SK-N-SH (cell line): ENCODE data around the gene TM4SF4. TPM values are rescaled to one million over a fixed set of nuclear protein-coding genes. Genes with fewer than 3 reads are reported as not detected.
A peak's percentile ranks its signal among the peaks of the same experiment; 100 is the strongest.

Experiments used
- CTCF ChIA-PET: fragments of 300-600, 350-600 bp; formaldehyde crosslinking; extraction: SDS; loops from one replicate; lab custom pipeline; 2021; lab: Yijun Ruan, JAX
- POLR2A ChIA-PET: fragments of 350-600 bp; sonication (Branson Sonifier 250); formaldehyde crosslinking; extraction: SDS; loops from one replicate; lab custom pipeline; 2020; ENCODE audit warnings: antibody characterized with exemption, inconsistent platforms; lab: Yijun Ruan, JAX
- DNase-seq: peaks from one replicate; pipeline ENCODE4 v3.0.0; 2012
- H2AFZ ChIP-seq: fragments of 200-600 bp; sonication (generic); 2 replicates; pipeline ENCODE4 v1.8.1; 2016; ENCODE audit warnings: antibody characterized with exemption, mild to moderate bottlenecking, low read depth
- H3F3A ChIP-seq: fragments of 200-600 bp; sonication (generic); replicated peaks from 2 replicates; pipeline ENCODE3; 2016; ENCODE audit warnings: antibody characterized with exemption, mild to moderate bottlenecking; ENCODE audit not compliant: insufficient read depth
- H3K27ac ChIP-seq, 2 experiments: fragments of 200-500 bp in 1 of 2; fragments of 200-600 bp in 1 of 2; sonication (Bioruptor generic) in 1 of 2; sonication (generic), shearing (Covaris generic) in 1 of 2; 2 replicates each; pipeline versions ENCODE4 v1.5.1 to v1.6.1; 2014 to 2016; ENCODE audit warnings: low read depth in 2 of 2, inconsistent platforms in 1 of 2, low read length in 1 of 2, mild to moderate bottlenecking in 1 of 2, mixed read lengths in 1 of 2
- H3K27me3 ChIP-seq: fragments of 200-600 bp; sonication (generic), shearing (Covaris generic); 2 replicates; pipeline ENCODE4 v1.6.1; 2016; ENCODE audit warnings: mixed run types; ENCODE audit not compliant: insufficient read depth
- H3K36me3 ChIP-seq, 2 experiments: fragments of 200-500 bp in 1 of 2; fragments of 200-600 bp in 1 of 2; sonication (Bioruptor generic) in 1 of 2; sonication (generic) in 1 of 2; replicated peaks in 1 of 2; 2 replicates each; pipeline versions ENCODE3 to v1.5.1; 2014 to 2016; ENCODE audit warnings: low read length in 1 of 2, mild to moderate bottlenecking in 1 of 2; ENCODE audit not compliant: insufficient read depth in 2 of 2, control insufficient read depth in 1 of 2
- H3K4me1 ChIP-seq, 2 experiments: fragments of 200-500 bp in 1 of 2; fragments of 200-600 bp in 1 of 2; sonication (Bioruptor generic) in 1 of 2; sonication (generic), shearing (Covaris generic) in 1 of 2; 2 replicates each; pipeline versions ENCODE4 v1.5.1 to v1.6.1; 2014 to 2016; ENCODE audit warnings: low read depth in 1 of 2, low read length in 1 of 2, mixed run types in 1 of 2; ENCODE audit not compliant: insufficient read depth in 2 of 2, control insufficient read depth in 1 of 2
- H3K4me2 ChIP-seq: fragments of 200-600 bp; sonication (generic), shearing (Covaris generic); 2 replicates; pipeline ENCODE4 v1.6.1; 2017; ENCODE audit warnings: mixed run types
- H3K4me3 ChIP-seq, 2 experiments: fragments of 200-500 bp in 1 of 2; fragments of 200-600 bp in 1 of 2; sonication (Bioruptor generic) in 1 of 2; sonication (generic), shearing (Covaris generic) in 1 of 2; 2 replicates each; pipeline versions ENCODE4 v1.5.1 to v1.8.1; 2014 to 2016; ENCODE audit warnings: low read depth in 2 of 2, inconsistent platforms in 1 of 2, low read length in 1 of 2, mild to moderate bottlenecking in 1 of 2, mixed read lengths in 1 of 2, moderate library complexity in 1 of 2
- H3K79me2 ChIP-seq: fragments of 200-600 bp; sonication (generic); 2 replicates; pipeline ENCODE4 v1.8.1; 2017; ENCODE audit warnings: mild to moderate bottlenecking; ENCODE audit not compliant: insufficient read depth
- H3K9ac ChIP-seq: fragments of 200-600 bp; sonication (generic); 2 replicates; pipeline ENCODE4 v1.6.1; 2017; ENCODE audit warnings: mixed run types
- H3K9me2 ChIP-seq: fragments of 200-600 bp; sonication (generic); 2 replicates; pipeline ENCODE4 v1.6.1; 2017; ENCODE audit warnings: mixed run types
- H3K9me3 ChIP-seq: fragments of 200-600 bp; sonication (generic); 2 replicates; pipeline ENCODE4 v1.6.1; 2017; ENCODE audit warnings: mixed run types, mild to moderate bottlenecking, moderate library complexity
- H4K20me1 ChIP-seq: fragments of 200-600 bp; sonication (generic); 2 replicates; pipeline ENCODE4 v1.6.1; 2017; ENCODE audit warnings: mild to moderate bottlenecking, mixed run types; ENCODE audit not compliant: insufficient read depth
- ELF1 ChIP-seq: IDR thresholded peaks from 2 replicates; pipeline ENCODE4 v1.4.0; 2012
- EP300 ChIP-seq, 2 experiments: IDR thresholded peaks; 2 replicates each; pipeline versions ENCODE4 v1.4.0 to v1.6.1; 2012; ENCODE audit warnings: borderline replicate concordance in 1 of 2, low read depth in 1 of 2, low read length in 1 of 2
- EZH2phosphoT487 ChIP-seq: fragments of 200-600 bp; sonication (generic); IDR thresholded peaks from 2 replicates; pipeline ENCODE4 v1.6.1; 2017; ENCODE audit warnings: low read depth, mixed run types, mild to moderate bottlenecking, antibody characterized with exemption, moderate library complexity, borderline replicate concordance
- FOXM1 ChIP-seq: IDR thresholded peaks from 2 replicates; pipeline ENCODE4 v1.4.0; 2012; ENCODE audit warnings: low read depth, mild to moderate bottlenecking
- GATA2 ChIP-seq: sonication (generic); formaldehyde crosslinking; IDR thresholded peaks from 2 replicates; pipeline ENCODE4 v1.5.0; 2020; ENCODE audit warnings: mild to moderate bottlenecking, missing genetic modification reagents
- MXI1 ChIP-seq: IDR thresholded peaks from 2 replicates; pipeline ENCODE4 v1.6.1; 2012; ENCODE audit warnings: mild to moderate bottlenecking, low read depth, low read length, improper control_type of control experiment
- NRF1 ChIP-seq: IDR thresholded peaks from 2 replicates; pipeline ENCODE4 v1.6.1; 2012; ENCODE audit warnings: low read depth, mild to moderate bottlenecking, low read length
- RCOR1 ChIP-seq: fragments of 150-350 bp; IDR thresholded peaks from 2 replicates; pipeline ENCODE4 v1.6.1; 2017; ENCODE audit warnings: antibody characterized with exemption, low read length
- RFX5 ChIP-seq: IDR thresholded peaks from 2 replicates; pipeline ENCODE4 v1.6.1; 2012; ENCODE audit warnings: mild to moderate bottlenecking, improper control_type of control experiment, low read length
- RXRA ChIP-seq: IDR thresholded peaks from 2 replicates; pipeline ENCODE4 v1.4.0; 2012; ENCODE audit warnings: low read depth, mild to moderate bottlenecking, borderline replicate concordance
- SIN3A ChIP-seq: IDR thresholded peaks from 2 replicates; pipeline ENCODE4 v1.6.1; 2012; ENCODE audit warnings: low read depth, mild to moderate bottlenecking, low read length, moderate library complexity, borderline replicate concordance
- SMC3 ChIP-seq: IDR thresholded peaks from 2 replicates; pipeline ENCODE4 v1.6.1; 2012; ENCODE audit warnings: low read depth, low read length, improper control_type of control experiment
- TEAD4 ChIP-seq: IDR thresholded peaks from 2 replicates; pipeline ENCODE4 v1.4.0; 2012; ENCODE audit warnings: mild to moderate bottlenecking, borderline replicate concordance; ENCODE audit not compliant: insufficient read depth
- YY1 ChIP-seq: IDR thresholded peaks from 2 replicates; pipeline ENCODE4 v1.4.0; 2012; ENCODE audit warnings: low read depth, mild to moderate bottlenecking
- WGBS: methylation state at CpG from one replicate; pipeline ENCODE4 v1.1.6; 2017; ENCODE audit warnings: low lambda C conversion rate; 5-methylcytosine and 5-hydroxymethylcytosine counted together
- polyA plus RNA-seq, 3 experiments: library from polyadenylated mRNA; depleted of rRNA; stranded (reverse); fragments of >200 nt; gene quantifications; 2 replicates each; pipeline ENCODE4 v1.2.3, GENCODE V29; 2012
- TF ChIP-seq, protein P1 (sequence below): IDR thresholded peaks from 2 replicates; pipeline ENCODE4; 2012

The TM4SF4 gene
- polyA plus RNA-seq (2012; rRNA removed) = 0.08 and 0.10 TPM in 2 replicates
- polyA plus RNA-seq (2012; cell fraction: cytosol; rRNA removed) = 0.18 and 0.81 TPM in 2 replicates
- polyA plus RNA-seq (2012; cell fraction: nucleus; rRNA removed) = not detected in 2 replicates

DNA sequence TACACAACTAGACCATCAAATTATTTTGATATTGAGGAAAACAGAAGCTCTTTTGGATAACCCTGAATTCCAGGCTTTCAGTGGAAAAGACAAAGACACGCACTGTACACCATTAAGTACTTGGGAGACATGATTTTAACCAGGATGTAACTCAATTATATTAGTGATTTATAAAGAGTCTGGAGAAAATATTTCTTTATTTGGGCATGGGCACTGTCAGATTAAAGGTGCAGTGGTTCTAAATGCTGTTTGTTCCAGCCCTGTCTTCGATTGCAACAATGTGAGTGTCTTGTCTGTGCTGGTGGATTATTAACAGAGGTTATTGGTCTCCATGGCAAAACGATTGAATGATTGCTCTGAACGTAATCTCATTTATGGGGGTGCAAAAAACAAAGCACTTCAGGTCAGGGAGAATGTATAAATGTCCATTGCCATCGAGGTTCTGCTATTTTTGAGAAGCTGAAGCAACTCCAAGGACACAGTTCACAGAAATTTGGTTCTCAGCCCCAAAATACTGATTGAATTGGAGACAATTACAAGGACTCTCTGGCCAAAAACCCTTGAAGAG lies at the start of gene TM4SF4:
Gene TM4SF4 (plus strand): TSS at position 448 of the 568 bp plus-strand sequence. CDS start 181 bp downstream, outside the sequence.
- H3K4me1 ChIP-seq = peaks cover 23 to 39% of the 10 kb centered on the region in 2 experiments
- TF ChIP-seq EP300 (IDR thresholded peaks at IDR 0.05; ENCODE audit: borderline replicate concordance in 1 of 2, low read depth in 1 of 2, low read length in 1 of 2) = 0 out of 4 replicates have a peak, but pooled peaks of 1 of the 2 experiments have one; percentile 11
- no peak for TF ChIP-seq SMC3
- TF ChIP-seq RFX5 = no peak
- TF ChIP-seq ELF1 = no peak
- TF ChIP-seq RXRA = no peak
- TF ChIP-seq SIN3A = no peak
- H2AFZ ChIP-seq = no peak within 1 kb of the TSS
- H3K4me3 ChIP-seq = no peak within 1 kb of the TSS
- peak within 1 kb of the TSS; percentile 47 for H3K4me2 ChIP-seq
- no peaks in the 10 kb centered on the region for H4K20me1 ChIP-seq
- H3K9me2 ChIP-seq = no peaks in the 10 kb centered on the region
- peak within 1 kb of the TSS; percentile 13; the same call in 1 of the 2 replicates for H3K9ac ChIP-seq
- H3K27me3 ChIP-seq = no peaks in the 10 kb centered on the region
- ChIA-PET POLR2A (no interaction called here), CTCF (interaction anchor here (1.2 to 1.7 kb wide), 3 partner anchors 80 to 519 kb away, joined by 4 to 6 read pairs (median 4); no protein-coding TSS in a partner anchor)
- DNase-seq = no peak
- WGBS = 47% methylated on average over 5 of the region's 5 CpGs
- no peaks in the 10 kb centered on the region for H3K79me2 ChIP-seq
- no peaks in the 10 kb centered on the region for H3K9me3 ChIP-seq
- H3K27ac ChIP-seq = peak within 1 kb of the TSS; percentile 60 to 76
- H3F3A ChIP-seq = peaks cover 24% of the 10 kb centered on the region
- no peaks in the 10 kb centered on the region for H3K36me3 ChIP-seq

DNA sequence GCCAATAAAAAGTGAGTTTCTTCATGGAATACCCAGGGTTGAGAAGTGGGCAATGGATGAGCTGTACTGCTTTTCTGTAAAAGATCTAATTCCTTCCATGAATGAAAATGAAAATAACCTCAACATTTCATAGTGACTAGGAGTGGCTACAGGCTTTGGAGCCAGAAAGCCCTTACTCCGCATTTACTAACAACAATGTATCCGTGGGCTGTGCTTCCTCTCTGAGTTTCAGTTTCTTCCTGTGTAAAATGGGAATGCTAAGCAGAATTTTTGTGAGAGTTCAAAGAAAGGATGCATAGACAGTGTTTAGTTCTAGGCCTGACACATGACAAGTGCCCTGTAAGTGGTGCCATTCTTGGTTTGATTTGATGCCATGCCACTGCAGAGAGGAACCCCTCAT lies 49.6 kb upstream of the TM4SF4 start:
- no peaks in the 10 kb centered on the region for H3K79me2 ChIP-seq
- H3K27ac ChIP-seq = no peak overlapping the region
- no peaks in the 10 kb centered on the region for H3K36me3 ChIP-seq
- peaks cover 0 to 4% of the 10 kb centered on the region in 2 experiments; a peak in 1 of 4 replicates for H3K4me1 ChIP-seq
- H4K20me1 ChIP-seq = no peaks in the 10 kb centered on the region
- H3F3A ChIP-seq = no peaks in the 10 kb centered on the region
- TF ChIP-seq MXI1 (no peak), GATA2 (no peak), EZH2phosphoT487 (no peak), FOXM1 (no peak), TEAD4 (no peak), YY1 (no peak), NRF1 (no peak), RCOR1 (no peak), SIN3A (no peak)
- TF ChIP-seq, protein P1, sequence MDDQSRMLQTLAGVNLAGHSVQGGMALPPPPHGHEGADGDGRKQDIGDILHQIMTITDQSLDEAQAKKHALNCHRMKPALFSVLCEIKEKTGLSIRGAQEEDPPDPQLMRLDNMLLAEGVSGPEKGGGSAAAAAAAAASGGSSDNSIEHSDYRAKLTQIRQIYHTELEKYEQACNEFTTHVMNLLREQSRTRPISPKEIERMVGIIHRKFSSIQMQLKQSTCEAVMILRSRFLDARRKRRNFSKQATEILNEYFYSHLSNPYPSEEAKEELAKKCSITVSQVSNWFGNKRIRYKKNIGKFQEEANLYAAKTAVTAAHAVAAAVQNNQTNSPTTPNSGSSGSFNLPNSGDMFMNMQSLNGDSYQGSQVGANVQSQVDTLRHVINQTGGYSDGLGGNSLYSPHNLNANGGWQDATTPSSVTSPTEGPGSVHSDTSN = no peak
- TF ChIP-seq, all 33 proteins: peak for 0
- WGBS = 95% methylated on average over 2 of the region's 2 CpGs
- Histone ChIP-seq H2AFZ (no peak overlapping the region), H3K9ac (no peak overlapping the region), H3K27me3 (no peaks in the 10 kb centered on the region), H3K4me2 (no peak overlapping the region), H3K4me3 (no peak overlapping the region), H3K9me3 (no peaks in the 10 kb centered on the region), H3K9me2 (no peaks in the 10 kb centered on the region)
- ChIA-PET POLR2A (no interaction called here), CTCF (no interaction called here)
- DNase-seq = no peak
